Astrocyte of the cerebellum (primary cell): ENCODE data around the gene GALNT17.

Experiments
- DNase-seq: peaks from one replicate; pipeline ENCODE4 v3.0.0-alpha.2; 2011; ENCODE audit warnings: low read depth
- H3K4me3 ChIP-seq: 2 replicates; pipeline ENCODE4 v1.5.1; 2011; ENCODE audit warnings: mild to moderate bottlenecking, low read depth, low read length, moderate library complexity
- CTCF ChIP-seq: IDR thresholded peaks from 2 replicates; pipeline ENCODE4 v1.5.1; 2012; ENCODE audit warnings: low read length, low read depth, moderate library complexity, mild to moderate bottlenecking; ENCODE audit errors: missing control alignments
- in situ Hi-C: cut with HindIII; loops from 2 replicates; pipeline ENCODE4 v1.10.0; 2017; ENCODE audit warnings: low sequenced_read_pairs

Gene GALNT17

GRCh38 chr7:71691538-71691937, 559.6 kb downstream of the GALNT17 start:
- in situ Hi-C loops = no loop called here
- H3K4me3 ChIP-seq = no peak overlapping the region
- DNase-seq = no peak
- no peak for TF ChIP-seq CTCF

- in situ Hi-C loops = no loop called here
- no peak for TF ChIP-seq CTCF
- no peak overlapping the region for H3K4me3 ChIP-seq
- no peak for DNase-seq
Observed at GRCh38 chr7:71694665-71695064, 562.7 kb downstream of the GALNT17 start.

- no peak for TF ChIP-seq CTCF
- no peak for DNase-seq
- in situ Hi-C loops = no loop called here
- H3K4me3 ChIP-seq = no peak overlapping the region
Observed at GRCh38 chr7:71695186-71695585, 563.2 kb downstream of the GALNT17 start.

- H3K4me3 ChIP-seq = no peak overlapping the region
- no peak for TF ChIP-seq CTCF
- in situ Hi-C loops = no loop called here
- no peak for DNase-seq
Observed at GRCh38 chr7:71696511-71696910, 564.6 kb downstream of the GALNT17 start.

- in situ Hi-C loops = no loop called here
- no peak for TF ChIP-seq CTCF
- H3K4me3 ChIP-seq = no peak overlapping the region
- DNase-seq = no peak
Observed at GRCh38 chr7:71697400-71697799, 565.5 kb downstream of the GALNT17 start.

GRCh38 chr7:71705217-71705616, 573.3 kb downstream of the GALNT17 start:
- in situ Hi-C loops = no loop called here
- TF ChIP-seq CTCF = no peak
- no peak overlapping the region for H3K4me3 ChIP-seq
- DNase-seq = no peak

- no peak overlapping the region for H3K4me3 ChIP-seq
- no peak for TF ChIP-seq CTCF
Observed at GRCh38 chr7:71705901-71706596, 574.1 kb downstream of the GALNT17 start.

More at GRCh38 chr7:71705901-71706596, 574.1 kb downstream of the GALNT17 start:
- in situ Hi-C loops = no loop called here
- no peak for DNase-seq
